ENCODE results near the gene WNT3A. TPM values are rescaled to one million over a fixed set of nuclear protein-coding genes. Genes with fewer than 3 reads are reported as not detected.

WNT3A gene
- total and polyA plus RNA-seq, 9 of the 15 experiments (the other 6 are each of a cell fraction or from before 2014, with no cell fraction given): not detected

DNA sequence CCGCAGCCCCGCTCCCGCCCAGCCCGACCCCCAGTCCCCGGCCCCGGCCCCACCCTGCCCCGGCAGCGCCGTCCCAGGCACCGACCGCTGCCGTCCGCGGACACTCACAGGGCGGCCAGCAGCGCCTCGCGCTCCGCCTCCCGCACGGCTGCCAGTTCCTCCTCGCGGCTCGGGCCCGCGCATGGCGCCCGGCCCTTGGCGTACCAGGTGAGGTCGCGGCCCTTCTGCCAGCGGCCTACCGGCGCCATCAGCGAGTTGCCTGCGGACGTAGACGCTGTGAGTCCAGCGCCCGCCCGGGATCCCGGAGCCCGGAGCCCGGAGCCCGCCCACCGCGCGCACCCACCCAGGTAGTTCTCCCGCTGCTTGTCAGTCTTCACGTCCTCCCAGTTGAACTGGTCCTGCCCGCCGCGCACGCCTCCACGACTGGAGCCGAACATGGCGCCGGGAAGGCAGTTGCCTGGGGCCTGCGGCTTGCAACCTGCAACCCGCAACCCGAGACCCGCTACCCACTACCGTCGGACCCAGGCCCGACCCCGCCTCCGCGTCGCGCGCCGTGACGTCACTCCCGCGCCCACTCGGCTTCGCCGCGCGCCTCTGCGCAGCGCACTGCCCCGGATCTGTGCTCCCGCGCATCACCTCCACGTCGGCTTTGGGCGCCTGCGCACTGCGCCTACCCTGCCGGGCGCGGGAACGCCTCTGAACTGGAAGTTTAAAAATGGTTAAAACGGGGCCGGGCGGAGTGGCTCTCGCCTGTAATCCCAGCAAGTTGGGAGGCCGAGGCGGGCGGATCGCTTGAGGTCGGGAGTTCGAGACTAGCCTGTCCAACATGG, 96.2 kb downstream of the WNT3A start, which contains the start of gene C1orf35 (continued):
- TF ChIP-seq, protein P1, sequence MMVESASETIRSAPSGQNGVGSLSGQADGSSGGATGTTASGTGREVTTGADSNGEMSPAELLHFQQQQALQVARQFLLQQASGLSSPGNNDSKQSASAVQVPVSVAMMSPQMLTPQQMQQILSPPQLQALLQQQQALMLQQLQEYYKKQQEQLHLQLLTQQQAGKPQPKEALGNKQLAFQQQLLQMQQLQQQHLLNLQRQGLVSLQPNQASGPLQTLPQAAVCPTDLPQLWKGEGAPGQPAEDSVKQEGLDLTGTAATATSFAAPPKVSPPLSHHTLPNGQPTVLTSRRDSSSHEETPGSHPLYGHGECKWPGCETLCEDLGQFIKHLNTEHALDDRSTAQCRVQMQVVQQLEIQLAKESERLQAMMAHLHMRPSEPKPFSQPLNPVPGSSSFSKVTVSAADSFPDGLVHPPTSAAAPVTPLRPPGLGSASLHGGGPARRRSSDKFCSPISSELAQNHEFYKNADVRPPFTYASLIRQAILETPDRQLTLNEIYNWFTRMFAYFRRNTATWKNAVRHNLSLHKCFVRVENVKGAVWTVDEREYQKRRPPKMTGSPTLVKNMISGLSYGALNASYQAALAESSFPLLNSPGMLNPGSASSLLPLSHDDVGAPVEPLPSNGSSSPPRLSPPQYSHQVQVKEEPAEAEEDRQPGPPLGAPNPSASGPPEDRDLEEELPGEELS (CRISPR knock-in tag; IDR thresholded peaks at IDR 0.05; ENCODE audit: borderline replicate concordance): peak; percentile 81; the same call in 1 of the 2 replicates
- TF ChIP-seq SMARCA4 (IDR thresholded peaks at IDR 0.05) (no peak), TEAD4 (IDR thresholded peaks at IDR 0.05; ENCODE audit: low read length) (0 out of 2 replicates have a peak, but pooled peaks have one; percentile 5), TEAD4 (CRISPR knock-in tag; IDR thresholded peaks at IDR 0.05; ENCODE audit: borderline replicate concordance) (no peak; the same call in 1 of the 2 replicates), KLF13 (tag; IDR thresholded peaks at IDR 0.05; ENCODE audit: borderline replicate concordance, low read depth) (peak; percentile 72; the same call in 1 of the 2 replicates), PTRF (tag; IDR thresholded peaks at IDR 0.05) (no peak), NBN (IDR thresholded peaks at IDR 0.05; ENCODE audit: low read depth) (peak; percentile 98)
- TF ChIP-seq, protein P2, sequence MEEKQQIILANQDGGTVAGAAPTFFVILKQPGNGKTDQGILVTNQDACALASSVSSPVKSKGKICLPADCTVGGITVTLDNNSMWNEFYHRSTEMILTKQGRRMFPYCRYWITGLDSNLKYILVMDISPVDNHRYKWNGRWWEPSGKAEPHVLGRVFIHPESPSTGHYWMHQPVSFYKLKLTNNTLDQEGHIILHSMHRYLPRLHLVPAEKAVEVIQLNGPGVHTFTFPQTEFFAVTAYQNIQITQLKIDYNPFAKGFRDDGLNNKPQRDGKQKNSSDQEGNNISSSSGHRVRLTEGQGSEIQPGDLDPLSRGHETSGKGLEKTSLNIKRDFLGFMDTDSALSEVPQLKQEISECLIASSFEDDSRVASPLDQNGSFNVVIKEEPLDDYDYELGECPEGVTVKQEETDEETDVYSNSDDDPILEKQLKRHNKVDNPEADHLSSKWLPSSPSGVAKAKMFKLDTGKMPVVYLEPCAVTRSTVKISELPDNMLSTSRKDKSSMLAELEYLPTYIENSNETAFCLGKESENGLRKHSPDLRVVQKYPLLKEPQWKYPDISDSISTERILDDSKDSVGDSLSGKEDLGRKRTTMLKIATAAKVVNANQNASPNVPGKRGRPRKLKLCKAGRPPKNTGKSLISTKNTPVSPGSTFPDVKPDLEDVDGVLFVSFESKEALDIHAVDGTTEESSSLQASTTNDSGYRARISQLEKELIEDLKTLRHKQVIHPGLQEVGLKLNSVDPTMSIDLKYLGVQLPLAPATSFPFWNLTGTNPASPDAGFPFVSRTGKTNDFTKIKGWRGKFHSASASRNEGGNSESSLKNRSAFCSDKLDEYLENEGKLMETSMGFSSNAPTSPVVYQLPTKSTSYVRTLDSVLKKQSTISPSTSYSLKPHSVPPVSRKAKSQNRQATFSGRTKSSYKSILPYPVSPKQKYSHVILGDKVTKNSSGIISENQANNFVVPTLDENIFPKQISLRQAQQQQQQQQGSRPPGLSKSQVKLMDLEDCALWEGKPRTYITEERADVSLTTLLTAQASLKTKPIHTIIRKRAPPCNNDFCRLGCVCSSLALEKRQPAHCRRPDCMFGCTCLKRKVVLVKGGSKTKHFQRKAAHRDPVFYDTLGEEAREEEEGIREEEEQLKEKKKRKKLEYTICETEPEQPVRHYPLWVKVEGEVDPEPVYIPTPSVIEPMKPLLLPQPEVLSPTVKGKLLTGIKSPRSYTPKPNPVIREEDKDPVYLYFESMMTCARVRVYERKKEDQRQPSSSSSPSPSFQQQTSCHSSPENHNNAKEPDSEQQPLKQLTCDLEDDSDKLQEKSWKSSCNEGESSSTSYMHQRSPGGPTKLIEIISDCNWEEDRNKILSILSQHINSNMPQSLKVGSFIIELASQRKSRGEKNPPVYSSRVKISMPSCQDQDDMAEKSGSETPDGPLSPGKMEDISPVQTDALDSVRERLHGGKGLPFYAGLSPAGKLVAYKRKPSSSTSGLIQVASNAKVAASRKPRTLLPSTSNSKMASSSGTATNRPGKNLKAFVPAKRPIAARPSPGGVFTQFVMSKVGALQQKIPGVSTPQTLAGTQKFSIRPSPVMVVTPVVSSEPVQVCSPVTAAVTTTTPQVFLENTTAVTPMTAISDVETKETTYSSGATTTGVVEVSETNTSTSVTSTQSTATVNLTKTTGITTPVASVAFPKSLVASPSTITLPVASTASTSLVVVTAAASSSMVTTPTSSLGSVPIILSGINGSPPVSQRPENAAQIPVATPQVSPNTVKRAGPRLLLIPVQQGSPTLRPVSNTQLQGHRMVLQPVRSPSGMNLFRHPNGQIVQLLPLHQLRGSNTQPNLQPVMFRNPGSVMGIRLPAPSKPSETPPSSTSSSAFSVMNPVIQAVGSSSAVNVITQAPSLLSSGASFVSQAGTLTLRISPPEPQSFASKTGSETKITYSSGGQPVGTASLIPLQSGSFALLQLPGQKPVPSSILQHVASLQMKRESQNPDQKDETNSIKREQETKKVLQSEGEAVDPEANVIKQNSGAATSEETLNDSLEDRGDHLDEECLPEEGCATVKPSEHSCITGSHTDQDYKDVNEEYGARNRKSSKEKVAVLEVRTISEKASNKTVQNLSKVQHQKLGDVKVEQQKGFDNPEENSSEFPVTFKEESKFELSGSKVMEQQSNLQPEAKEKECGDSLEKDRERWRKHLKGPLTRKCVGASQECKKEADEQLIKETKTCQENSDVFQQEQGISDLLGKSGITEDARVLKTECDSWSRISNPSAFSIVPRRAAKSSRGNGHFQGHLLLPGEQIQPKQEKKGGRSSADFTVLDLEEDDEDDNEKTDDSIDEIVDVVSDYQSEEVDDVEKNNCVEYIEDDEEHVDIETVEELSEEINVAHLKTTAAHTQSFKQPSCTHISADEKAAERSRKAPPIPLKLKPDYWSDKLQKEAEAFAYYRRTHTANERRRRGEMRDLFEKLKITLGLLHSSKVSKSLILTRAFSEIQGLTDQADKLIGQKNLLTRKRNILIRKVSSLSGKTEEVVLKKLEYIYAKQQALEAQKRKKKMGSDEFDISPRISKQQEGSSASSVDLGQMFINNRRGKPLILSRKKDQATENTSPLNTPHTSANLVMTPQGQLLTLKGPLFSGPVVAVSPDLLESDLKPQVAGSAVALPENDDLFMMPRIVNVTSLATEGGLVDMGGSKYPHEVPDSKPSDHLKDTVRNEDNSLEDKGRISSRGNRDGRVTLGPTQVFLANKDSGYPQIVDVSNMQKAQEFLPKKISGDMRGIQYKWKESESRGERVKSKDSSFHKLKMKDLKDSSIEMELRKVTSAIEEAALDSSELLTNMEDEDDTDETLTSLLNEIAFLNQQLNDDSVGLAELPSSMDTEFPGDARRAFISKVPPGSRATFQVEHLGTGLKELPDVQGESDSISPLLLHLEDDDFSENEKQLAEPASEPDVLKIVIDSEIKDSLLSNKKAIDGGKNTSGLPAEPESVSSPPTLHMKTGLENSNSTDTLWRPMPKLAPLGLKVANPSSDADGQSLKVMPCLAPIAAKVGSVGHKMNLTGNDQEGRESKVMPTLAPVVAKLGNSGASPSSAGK (IDR thresholded peaks at IDR 0.05): peak; percentile 88
- TF ChIP-seq, protein P3, sequence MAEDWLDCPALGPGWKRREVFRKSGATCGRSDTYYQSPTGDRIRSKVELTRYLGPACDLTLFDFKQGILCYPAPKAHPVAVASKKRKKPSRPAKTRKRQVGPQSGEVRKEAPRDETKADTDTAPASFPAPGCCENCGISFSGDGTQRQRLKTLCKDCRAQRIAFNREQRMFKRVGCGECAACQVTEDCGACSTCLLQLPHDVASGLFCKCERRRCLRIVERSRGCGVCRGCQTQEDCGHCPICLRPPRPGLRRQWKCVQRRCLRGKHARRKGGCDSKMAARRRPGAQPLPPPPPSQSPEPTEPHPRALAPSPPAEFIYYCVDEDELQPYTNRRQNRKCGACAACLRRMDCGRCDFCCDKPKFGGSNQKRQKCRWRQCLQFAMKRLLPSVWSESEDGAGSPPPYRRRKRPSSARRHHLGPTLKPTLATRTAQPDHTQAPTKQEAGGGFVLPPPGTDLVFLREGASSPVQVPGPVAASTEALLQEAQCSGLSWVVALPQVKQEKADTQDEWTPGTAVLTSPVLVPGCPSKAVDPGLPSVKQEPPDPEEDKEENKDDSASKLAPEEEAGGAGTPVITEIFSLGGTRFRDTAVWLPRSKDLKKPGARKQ (CRISPR knock-in tag; IDR thresholded peaks at IDR 0.05): no peak
- TF ChIP-seq, protein P4, sequence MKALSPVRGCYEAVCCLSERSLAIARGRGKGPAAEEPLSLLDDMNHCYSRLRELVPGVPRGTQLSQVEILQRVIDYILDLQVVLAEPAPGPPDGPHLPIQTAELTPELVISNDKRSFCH (CRISPR knock-in tag; IDR thresholded peaks at IDR 0.05): no peak
- TF ChIP-seq, protein P4 (tag; IDR thresholded peaks at IDR 0.05): peak; percentile 32; the same call in 1 of the 2 replicates
